Endothelial cell of umbilical vein (primary cell): ENCODE results near the gene ZC2HC1B. TPM values are rescaled to one million over a fixed set of nuclear protein-coding genes. Genes with fewer than 3 reads are reported as not detected.

Experiments used
- BruUV-seq: library from RNA; stranded (reverse); fragments of 400-500 nt; replicated peaks from 2 replicates; lab custom pipeline; 2021; lab: Mats Ljungman, UMichigan
- CTCF ChIA-PET: fragments of 300-600, 350-600 bp; sonication (Branson Sonifier 250); formaldehyde crosslinking; loops from one replicate; lab custom pipeline; 2021; ENCODE audit warnings: antibody characterized with exemption, inconsistent platforms; lab: Charles Lee
- POLR2A ChIA-PET: fragments of 300-600, 350-600 bp; sonication (Branson Sonifier 250); formaldehyde crosslinking; loops from one replicate; lab custom pipeline; 2021; ENCODE audit warnings: antibody characterized with exemption, inconsistent platforms; lab: Charles Lee
- DNase-seq: peaks from one replicate; pipeline ENCODE4 v3.0.0-alpha.2; 2011; ENCODE audit warnings: low read depth, low spot score
- FAIRE-seq: peaks from 2 replicates; lab custom pipeline; 2011; peaks lifted over from hg19 to GRCh38; lab: Jason Lieb, UNC
- H2AFZ ChIP-seq: 2 replicates; pipeline ENCODE4 v1.6.0; 2012; ENCODE audit warnings: low read depth, low read length, control low read depth, inconsistent platforms
- H3K27ac ChIP-seq: 2 replicates; pipeline ENCODE4 v1.5.1; 2011; ENCODE audit warnings: low read depth, mild to moderate bottlenecking, control low read depth, low read length, moderate library complexity; ENCODE audit not compliant: insufficient read depth
- H3K27me3 ChIP-seq, 2 experiments: 2 replicates each; pipeline versions ENCODE4 v1.6.0 to v1.6.1; 2011; ENCODE audit warnings: low read length in 2 of 2, mixed read lengths in 1 of 2; ENCODE audit not compliant: control insufficient read depth in 2 of 2, insufficient read depth in 2 of 2
- H3K36me3 ChIP-seq, 2 experiments: 2 replicates in 1 of 2; 3 replicates in 1 of 2; pipeline ENCODE4 v1.5.1; 2011; ENCODE audit warnings: low read length in 2 of 2, mild to moderate bottlenecking in 1 of 2, moderate library complexity in 1 of 2; ENCODE audit not compliant: control insufficient read depth in 2 of 2, insufficient read depth in 2 of 2; ENCODE audit errors: extremely low read depth in 1 of 2
- H3K4me1 ChIP-seq: 3 replicates; pipeline ENCODE4 v1.5.1; 2011; ENCODE audit warnings: mild to moderate bottlenecking, low read length; ENCODE audit not compliant: control insufficient read depth, insufficient read depth; ENCODE audit errors: extremely low read depth
- H3K4me2 ChIP-seq: 2 replicates; pipeline ENCODE4 v1.6.1; 2011; ENCODE audit warnings: low read length, control low read depth, mixed read lengths; ENCODE audit not compliant: insufficient read depth
- H3K4me3 ChIP-seq, 3 experiments: fragments of 200-600 bp in 1 of 3; sonication (generic), shearing (Covaris generic) in 1 of 3; replicated peaks in 1 of 3; 2 replicates each; pipeline ENCODE4 v1.5.1; 2011 to 2016; ENCODE audit warnings: control low read depth in 3 of 3, low read length in 3 of 3, mild to moderate bottlenecking in 2 of 3, inconsistent platforms in 1 of 3, low read depth in 1 of 3, moderate library complexity in 1 of 3; ENCODE audit not compliant: insufficient read depth in 1 of 3
- H3K79me2 ChIP-seq: 2 replicates; pipeline ENCODE4 v1.6.0; 2012; ENCODE audit warnings: low read length, inconsistent platforms; ENCODE audit not compliant: control insufficient read depth, insufficient read depth
- H3K9ac ChIP-seq: replicated peaks from 2 replicates; pipeline ENCODE3; 2011; ENCODE audit warnings: low read length, control low read depth; ENCODE audit not compliant: insufficient read depth; ENCODE audit errors: extremely low read depth
- H3K9me1 ChIP-seq: replicated peaks from 3 replicates; pipeline ENCODE4 v1.6.0; 2011; ENCODE audit warnings: mild to moderate bottlenecking, low read length; ENCODE audit not compliant: control insufficient read depth, insufficient read depth; ENCODE audit errors: extremely low read depth
- H3K9me3 ChIP-seq: replicated peaks from 2 replicates; pipeline ENCODE4 v1.5.1; 2012; ENCODE audit warnings: low read length, inconsistent platforms; ENCODE audit not compliant: control insufficient read depth, insufficient read depth
- H4K20me1 ChIP-seq: replicated peaks from 2 replicates; pipeline ENCODE3; 2011; ENCODE audit warnings: mild to moderate bottlenecking, low read length; ENCODE audit not compliant: control insufficient read depth, insufficient read depth; ENCODE audit errors: extremely low read depth
- EZH2 ChIP-seq: IDR thresholded peaks from 2 replicates; pipeline ENCODE4 v1.6.1; 2012; ENCODE audit warnings: borderline replicate concordance, low read depth, mild to moderate bottlenecking, moderate library complexity, low read length, inconsistent platforms; ENCODE audit not compliant: severe bottlenecking
- FOS ChIP-seq: IDR thresholded peaks from 2 replicates; pipeline ENCODE4 v1.6.1; 2011; ENCODE audit warnings: mild to moderate bottlenecking, low read length, moderate library complexity, borderline replicate concordance; ENCODE audit not compliant: insufficient read depth
- GATA2 ChIP-seq: IDR thresholded peaks from 2 replicates; pipeline ENCODE4 v1.7.0; 2011; ENCODE audit warnings: low read depth, mild to moderate bottlenecking, moderate library complexity, mixed read lengths, low read length; ENCODE audit not compliant: insufficient read length, insufficient read depth
- JUN ChIP-seq: IDR thresholded peaks from 2 replicates; pipeline ENCODE4 v1.6.1; 2011; ENCODE audit warnings: borderline replicate concordance, low read depth; ENCODE audit not compliant: insufficient read length, insufficient read depth
- MYC ChIP-seq: IDR thresholded peaks from one replicate; pipeline ENCODE4 v1.6.1; 2011; ENCODE audit warnings: mild to moderate bottlenecking, low read depth, low read length
- POLR2A ChIP-seq: IDR thresholded peaks from 2 replicates; pipeline ENCODE4 v1.6.1; 2012; ENCODE audit warnings: low read depth, mild to moderate bottlenecking, control low read depth, low read length
- POLR2AphosphoS5 ChIP-seq: IDR thresholded peaks from 2 replicates; pipeline ENCODE4 v1.6.1; 2012; ENCODE audit warnings: low read depth, mild to moderate bottlenecking, control low read depth, low read length, moderate library complexity; ENCODE audit not compliant: insufficient read depth
- dilution Hi-C: fragments of 300-500 bp; cut with MboI; formaldehyde crosslinking; loops from one replicate; pipeline ENCODE4 v1.15.0; 2019; ENCODE audit warnings: low sequenced_read_pairs; ENCODE audit not compliant: extremely low pct_ligation_motif_present
- intact Hi-C: fragments of 100-400 bp; cut with micrococcal nuclease; formaldehyde crosslinking; loops from one replicate; pipeline ENCODE4 v1.10.0; 2022
- polyA plus RNA-seq, 4 experiments: library from polyadenylated mRNA; depleted of rRNA in 3 of 4; stranded (reverse) in 3 of 4; unstranded in 1 of 4; fragments of >200 nt; gene quantifications; 2 replicates each; pipeline versions ENCODE4 v1.2.1 to v1.2.3, GENCODE V29; 2011 to 2012; ENCODE audit warnings: missing spikeins in 1 of 4
- total RNA-seq: library from RNA; stranded (reverse); gene quantifications from 2 replicates; pipeline ENCODE4 v1.2.3, GENCODE V29; 2021
- TF ChIP-seq, protein P1 (sequence below): IDR thresholded peaks from 2 replicates; pipeline ENCODE4 v1.6.1; 2011; ENCODE audit not compliant: insufficient read depth, insufficient read length
- TF ChIP-seq, protein P2 (sequence below), 2 donors: IDR thresholded peaks; 1 replicate in 1 of 2; 2 replicates in 1 of 2; pipeline ENCODE4 v1.5.1; 2011; ENCODE audit warnings: low read length in 2 of 2, mild to moderate bottlenecking in 2 of 2, moderate library complexity in 2 of 2, control low read depth in 1 of 2, inconsistent platforms in 1 of 2, low read depth in 1 of 2; ENCODE audit not compliant: insufficient read depth in 1 of 2; ENCODE audit errors: extremely low read depth in 1 of 2

The ZC2HC1B gene
- total and polyA plus RNA-seq, 2 donors (not counting 3 experiments of a cell fraction or from before 2014, with no cell fraction given): not detected

DNA sequence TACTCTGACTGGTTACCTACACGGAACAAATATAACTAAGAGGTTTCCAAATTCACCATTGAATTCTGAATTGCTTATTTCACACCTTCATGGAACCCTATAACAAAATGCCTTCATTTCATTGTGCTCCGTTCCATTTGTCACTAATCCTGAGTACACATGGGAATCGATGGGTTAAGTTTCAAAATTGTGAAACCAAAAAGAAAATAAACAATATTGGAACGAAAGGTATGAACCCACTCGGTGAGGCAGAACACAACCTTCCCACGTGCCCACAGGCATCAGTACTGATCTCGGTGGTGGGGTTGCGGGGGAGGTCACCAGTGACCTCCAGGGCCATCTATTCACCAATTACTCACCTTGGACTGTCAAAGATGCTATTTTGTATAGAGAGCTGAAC is 109.8 kb downstream of the ZC2HC1B start:
- TF ChIP-seq EZH2 (no peak), GATA2 (no peak), MYC (no peak), FOS (no peak), POLR2AphosphoS5 (no peak), POLR2A (no peak), JUN (no peak)
- TF ChIP-seq, protein P1, sequence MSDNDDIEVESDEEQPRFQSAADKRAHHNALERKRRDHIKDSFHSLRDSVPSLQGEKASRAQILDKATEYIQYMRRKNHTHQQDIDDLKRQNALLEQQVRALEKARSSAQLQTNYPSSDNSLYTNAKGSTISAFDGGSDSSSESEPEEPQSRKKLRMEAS: no peak
- TF ChIP-seq, protein P2, sequence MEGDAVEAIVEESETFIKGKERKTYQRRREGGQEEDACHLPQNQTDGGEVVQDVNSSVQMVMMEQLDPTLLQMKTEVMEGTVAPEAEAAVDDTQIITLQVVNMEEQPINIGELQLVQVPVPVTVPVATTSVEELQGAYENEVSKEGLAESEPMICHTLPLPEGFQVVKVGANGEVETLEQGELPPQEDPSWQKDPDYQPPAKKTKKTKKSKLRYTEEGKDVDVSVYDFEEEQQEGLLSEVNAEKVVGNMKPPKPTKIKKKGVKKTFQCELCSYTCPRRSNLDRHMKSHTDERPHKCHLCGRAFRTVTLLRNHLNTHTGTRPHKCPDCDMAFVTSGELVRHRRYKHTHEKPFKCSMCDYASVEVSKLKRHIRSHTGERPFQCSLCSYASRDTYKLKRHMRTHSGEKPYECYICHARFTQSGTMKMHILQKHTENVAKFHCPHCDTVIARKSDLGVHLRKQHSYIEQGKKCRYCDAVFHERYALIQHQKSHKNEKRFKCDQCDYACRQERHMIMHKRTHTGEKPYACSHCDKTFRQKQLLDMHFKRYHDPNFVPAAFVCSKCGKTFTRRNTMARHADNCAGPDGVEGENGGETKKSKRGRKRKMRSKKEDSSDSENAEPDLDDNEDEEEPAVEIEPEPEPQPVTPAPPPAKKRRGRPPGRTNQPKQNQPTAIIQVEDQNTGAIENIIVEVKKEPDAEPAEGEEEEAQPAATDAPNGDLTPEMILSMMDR (IDR thresholded peaks at IDR 0.05; ENCODE audit: extremely low read depth in 1 of 2, insufficient read depth in 1 of 2, low read depth in 1 of 2, low read length in 2 of 2): no peak
- Histone ChIP-seq H3K36me3 (no peaks in the 10 kb centered on the region), H3K27ac (no peak overlapping the region), H3K9me3 (no peaks in the 10 kb centered on the region), H4K20me1 (no peaks in the 10 kb centered on the region), H3K4me1 (no peaks in the 10 kb centered on the region), H3K4me3 (no peak overlapping the region), H2AFZ (no peak overlapping the region), H3K4me2 (no peak overlapping the region), H3K79me2 (no peaks in the 10 kb centered on the region), H3K27me3 (peaks cover 5 to 6% of the 10 kb centered on the region in 2 experiments), H3K9ac (no peak overlapping the region), H3K9me1 (no peaks in the 10 kb centered on the region)
- POLR2A ChIA-PET: no interaction called here
- dilution Hi-C loops: no loop called here
- DNase-seq: no peak
- FAIRE-seq: no peak
- no TSS peak for BruUV-seq
- CTCF ChIA-PET: interaction anchor here (1.1 kb wide), 1 partner anchor 12 kb away, joined by 4 read pairs; no protein-coding TSS in a partner anchor
- intact Hi-C loops: no loop called here
